GM12878 (cell line): Measurements from ENCODE around the gene BTBD8. TPM values are rescaled to one million over a fixed set of nuclear protein-coding genes. Genes with fewer than 3 reads are reported as not detected.

ENCODE experiments used
- ATAC-seq: fragments of 200-7000 bp; cut with Tn5 transposase; 3 replicates; pipeline ENCODE4 v1.9.1; 2020; ENCODE audit warnings: mild to moderate bottlenecking, moderate library complexity
- BruUV-seq: library from RNA; stranded (reverse); fragments of 400-500 nt; replicated peaks from 2 replicates; lab custom pipeline; 2021; lab: Mats Ljungman, UMichigan
- CTCF ChIA-PET: fragments of 300-600 bp; sonication (Branson Sonifier 250); formaldehyde crosslinking; extraction: SDS; loops from one replicate; lab custom pipeline; 2021; ENCODE audit warnings: inconsistent platforms; lab: Yijun Ruan, JAX
- POLR2A ChIA-PET: fragments of 350-600 bp; formaldehyde crosslinking; extraction: SDS; loops from one replicate; lab custom pipeline; 2021; ENCODE audit warnings: inconsistent platforms; lab: Charles Lee
- RAD21 ChIA-PET: fragments of 300-600 bp; sonication (Branson Sonifier 250); formaldehyde crosslinking; loops from one replicate; lab custom pipeline; 2023; ENCODE audit warnings: antibody characterized with exemption; ENCODE audit not compliant: unreplicated experiment; lab: Charles Lee
- SMC1A ChIA-PET: fragments of 300-600 bp; sonication (Branson Sonifier 250); formaldehyde crosslinking; loops from one replicate; lab custom pipeline; 2023; ENCODE audit not compliant: unreplicated experiment, uncharacterized antibody; lab: Charles Lee
- DNase-seq: peaks from one replicate; pipeline ENCODE4 v3.0.0-alpha.2; 2011; ENCODE audit warnings: low read depth, low spot score
- FAIRE-seq: peaks from 3 replicates; lab custom pipeline; 2011; peaks lifted over from hg19 to GRCh38; lab: Jason Lieb, UNC
- H2AFZ ChIP-seq: 2 replicates; pipeline ENCODE4 v1.6.0; 2011; ENCODE audit warnings: low read depth, low read length, control low read depth; ENCODE audit not compliant: control insufficient read depth
- H3K27ac ChIP-seq: 2 replicates; pipeline ENCODE4 v1.5.1; 2011; ENCODE audit warnings: control low read depth; ENCODE audit not compliant: control insufficient read depth, insufficient read depth
- H3K27me3 ChIP-seq, 2 experiments: replicated peaks in 1 of 2; 2 replicates each; pipeline versions ENCODE4 v1.6.0 to v1.6.1; 2011; ENCODE audit warnings: low read length in 1 of 2; ENCODE audit not compliant: control insufficient read depth in 2 of 2, insufficient read depth in 2 of 2
- H3K36me3 ChIP-seq, 2 experiments: 2 replicates each; pipeline ENCODE4 v1.5.1; 2011; ENCODE audit warnings: low read length in 1 of 2; ENCODE audit not compliant: control insufficient read depth in 2 of 2, insufficient read depth in 2 of 2
- H3K4me1 ChIP-seq: 2 replicates; pipeline ENCODE4 v1.6.1; 2011; ENCODE audit warnings: mild to moderate bottlenecking, low read length, moderate library complexity, mixed read lengths; ENCODE audit not compliant: control insufficient read depth, insufficient read depth
- H3K4me2 ChIP-seq: 2 replicates; pipeline ENCODE4 v1.6.0; 2011; ENCODE audit warnings: control low read depth; ENCODE audit not compliant: control insufficient read depth, insufficient read depth
- H3K4me3 ChIP-seq: fragments of 200-600 bp; sonication (generic); 2 replicates; pipeline ENCODE4 v1.5.1; 2016
- H3K79me2 ChIP-seq: 2 replicates; pipeline ENCODE4 v1.6.0; 2011; ENCODE audit warnings: low read length; ENCODE audit not compliant: control insufficient read depth, insufficient read depth
- H3K9ac ChIP-seq: 2 replicates; pipeline ENCODE4 v1.8.0; 2011; ENCODE audit warnings: low read length, control low read depth, mixed read lengths; ENCODE audit not compliant: control insufficient read depth, insufficient read depth
- H3K9me3 ChIP-seq: replicated peaks from 3 replicates; pipeline ENCODE4 v1.5.1; 2011; ENCODE audit warnings: mild to moderate bottlenecking, low read length; ENCODE audit not compliant: control insufficient read depth, insufficient read depth
- H4K20me1 ChIP-seq: 2 replicates; pipeline ENCODE4 v1.6.0; 2011; ENCODE audit not compliant: control insufficient read depth, insufficient read depth
- CBX3 ChIP-seq: fragments of 200-600 bp; sonication (generic); IDR thresholded peaks from 2 replicates; pipeline ENCODE4 v1.6.1; 2016; ENCODE audit warnings: low read depth, borderline replicate concordance
- IRF3 ChIP-seq: fragments of 450-650 bp; IDR thresholded peaks from 2 replicates; pipeline ENCODE4 v1.6.1; 2014; ENCODE audit warnings: mild to moderate bottlenecking
- IRF4 ChIP-seq: IDR thresholded peaks from 2 replicates; pipeline ENCODE4 v1.6.1; 2011; ENCODE audit warnings: low read depth, low read length
- KAT2A ChIP-seq: conservative IDR thresholded peaks from 2 replicates; pipeline ENCODE4 v1.6.1; 2011; ENCODE audit warnings: low read depth, low read length; ENCODE audit not compliant: control insufficient read depth
- NBN ChIP-seq: fragments of 450-650 bp; IDR thresholded peaks from 2 replicates; pipeline ENCODE4 v1.6.1; 2016
- POLR2AphosphoS2 ChIP-seq: IDR thresholded peaks from 2 replicates; pipeline ENCODE4 v1.6.1; 2011; ENCODE audit warnings: low read depth, mild to moderate bottlenecking, low read length, improper control_type of control experiment, moderate library complexity
- RUNX3 ChIP-seq: IDR thresholded peaks from 2 replicates; pipeline ENCODE4 v1.6.1; 2012; ENCODE audit warnings: low read length, inconsistent platforms
- SMAD5 ChIP-seq: IDR thresholded peaks from 2 replicates; pipeline ENCODE4 v1.6.1; 2016; ENCODE audit warnings: antibody characterized with exemption, low read depth
- TBL1XR1 ChIP-seq: IDR thresholded peaks from 2 replicates; pipeline ENCODE4 v1.6.1; 2012; ENCODE audit warnings: low read depth, low read length, improper control_type of control experiment
- WGBS: methylation state at CpG from one replicate; pipeline ENCODE4 v1.1.6; 2016; ENCODE audit warnings: low lambda C conversion rate; ENCODE audit not compliant: insufficient replicate concordance, insufficient coverage; ENCODE audit errors: missing lambda C conversion rate; 5-methylcytosine and 5-hydroxymethylcytosine counted together
- in situ Hi-C: fragments of 300-500 bp; cut with MboI; formaldehyde crosslinking; loops from 9 replicates; pipeline ENCODE4 v1.14.3; 2018; ENCODE audit warnings: mixed read lengths
- intact Hi-C: fragments of 100-400 bp; cut with micrococcal nuclease; formaldehyde crosslinking; loops from one replicate; pipeline ENCODE4 v1.14.2; 2022; ENCODE audit not compliant: unreplicated experiment
- polyA plus RNA-seq, 11 experiments: library from polyadenylated mRNA; depleted of rRNA in 4 of 11; unstranded in 6 of 11; stranded (reverse) in 5 of 11; fragments of >200 nt; fragmentation: Nextera tagmentation in 4 of 11; fragmentation: Illumina TruSeq in 1 of 11; extraction: Ambion mirVana in 4 of 11; extraction: Trizol in 1 of 11; gene quantifications; 1 replicate in 1 of 11; 2 replicates in 10 of 11; pipeline versions ENCODE4 v1.2.1 to v1.2.3, GENCODE V29; 2011 to 2016; ENCODE audit warnings: inconsistent platforms in 2 of 11, missing spikeins in 2 of 11, low read depth in 1 of 11
- total RNA-seq, 4 experiments: library from RNA; depleted of rRNA in 3 of 4; stranded (reverse); fragments of >200 nt in 3 of 4; fragmentation: Illumina TruSeq in 1 of 4; extraction: Trizol in 1 of 4; gene quantifications; 2 replicates each; pipeline versions ENCODE4 v1.2.1 to v1.2.3, GENCODE V29; 2013 to 2021

Gene BTBD8
- total and polyA plus RNA-seq, 10 of the 15 experiments (the other 5 are each of a cell fraction or from before 2014, with no cell fraction given), result 0.07 to 0.32 (median 0.19) TPM; not detected in 1

- no peaks in the 10 kb centered on the region for H3K79me2 ChIP-seq
- no peaks in the 10 kb centered on the region for H3K36me3 ChIP-seq
- ChIA-PET RAD21 (no interaction called here), POLR2A (no interaction called here)
- no peak overlapping the region for H3K4me2 ChIP-seq
- no peaks in the 10 kb centered on the region for H3K4me1 ChIP-seq
- FAIRE-seq, result no peak
- H3K4me3 ChIP-seq, result no peak overlapping the region
- WGBS, result 94% methylated on average over 3 of the region's 3 CpGs
- no TSS peak for BruUV-seq
- H3K27me3 ChIP-seq, result no peaks in the 10 kb centered on the region
- H3K27ac ChIP-seq, result no peak overlapping the region
- no peak overlapping the region for H3K9ac ChIP-seq
- no peak for TF ChIP-seq KAT2A
- no peak for TF ChIP-seq IRF3
- TF ChIP-seq NBN, result no peak
- no peak for TF ChIP-seq RUNX3
- no peak for TF ChIP-seq SMAD5
- TF ChIP-seq TBL1XR1, result no peak
- TF ChIP-seq IRF4, result no peak
- TF ChIP-seq CBX3, result no peak
- TF ChIP-seq POLR2AphosphoS2, result no peak
- TF ChIP-seq, all 136 proteins: peak for 0
- SMC1A ChIA-PET, result no interaction called here
- DNase-seq (no peak), ATAC-seq (no peak)
- intact Hi-C loops, result no loop called here
- H4K20me1 ChIP-seq, result no peaks in the 10 kb centered on the region
- in situ Hi-C loops, result no loop called here
- no peaks in the 10 kb centered on the region for H3K9me3 ChIP-seq
- no peak overlapping the region for H2AFZ ChIP-seq
- CTCF ChIA-PET, result no interaction called here
Observed at GRCh38 chr1:92105546-92106081, 25.5 kb downstream of the BTBD8 start.
